HepG2 (cell line): ENCODE data around the gene SART1. TPM values are rescaled to one million over a fixed set of nuclear protein-coding genes. Genes with fewer than 3 reads are reported as not detected.

Experiments used
- ATAC-seq: fragments of 200-7000 bp; cut with Tn5 transposase; 3 replicates; pipeline ENCODE4 v1.9.1; 2020; ENCODE audit warnings: mild to moderate bottlenecking, moderate library complexity
- BruUV-seq: library from RNA; stranded (reverse); fragments of 400-500 nt; replicated peaks from 2 replicates; lab custom pipeline; 2021; lab: Mats Ljungman, UMichigan
- CTCF ChIA-PET: fragments of 300-600 bp; formaldehyde crosslinking; extraction: SDS; loops from one replicate; lab custom pipeline; 2021; ENCODE audit warnings: low total read pairs, inconsistent platforms, low intra/inter-chr PET ratio; lab: Yijun Ruan, JAX
- POLR2A ChIA-PET: fragments of 350-600 bp; sonication (Branson Sonifier 250); formaldehyde crosslinking; loops from one replicate; lab custom pipeline; 2020; ENCODE audit warnings: antibody characterized with exemption, inconsistent platforms; lab: Yijun Ruan, JAX
- DNase-seq: peaks from one replicate; pipeline ENCODE4 v3.0.0-alpha.2; 2015; ENCODE audit warnings: low spot score
- FAIRE-seq: peaks from 3 replicates; lab custom pipeline; 2011; peaks lifted over from hg19 to GRCh38; lab: Jason Lieb, UNC
- H2AFZ ChIP-seq: one replicate; pipeline ENCODE4 v1.6.1; 2011; ENCODE audit warnings: low read length, inconsistent platforms
- H3K27ac ChIP-seq: fragments of 300-600 bp; 3 replicates; pipeline ENCODE4 v1.8.0; 2011; ENCODE audit warnings: mixed run types, mild to moderate bottlenecking, mixed read lengths, low read length, inconsistent platforms; ENCODE audit not compliant: insufficient read depth; ENCODE audit errors: extremely low read length
- H3K27me3 ChIP-seq, 2 experiments: fragments of 200-600 bp in 1 of 2; 2 replicates in 1 of 2; 3 replicates in 1 of 2; pipeline versions ENCODE4 v1.6.0 to v1.8.0; 2011; ENCODE audit warnings: low read length in 2 of 2, mild to moderate bottlenecking in 2 of 2, moderate library complexity in 2 of 2, inconsistent platforms in 1 of 2; ENCODE audit not compliant: insufficient read depth in 2 of 2, control insufficient read depth in 1 of 2
- H3K36me3 ChIP-seq, 2 experiments: fragments of 200-600 bp in 1 of 2; replicated peaks in 1 of 2; 2 replicates in 1 of 2; 3 replicates in 1 of 2; pipeline versions ENCODE4 v1.5.1 to v1.8.0; 2011; ENCODE audit warnings: low read length in 2 of 2, inconsistent platforms in 1 of 2; ENCODE audit not compliant: insufficient read depth in 2 of 2, control insufficient read depth in 1 of 2
- H3K4me1 ChIP-seq: 2 replicates; pipeline ENCODE4 v1.5.1; 2012; ENCODE audit warnings: low read length, inconsistent platforms; ENCODE audit not compliant: insufficient read depth
- H3K4me2 ChIP-seq: 2 replicates; pipeline ENCODE4 v1.6.0; 2011; ENCODE audit warnings: low read depth, low read length, inconsistent platforms
- H3K4me3 ChIP-seq, 3 experiments: fragments of 200-600 bp in 1 of 3; sonication (generic), shearing (Covaris generic) in 1 of 3; replicated peaks in 1 of 3; 2 replicates each; pipeline ENCODE4 v1.5.1; 2011 to 2016; ENCODE audit warnings: low read length in 3 of 3, inconsistent platforms in 2 of 3, low read depth in 2 of 3, mild to moderate bottlenecking in 2 of 3, control low read depth in 1 of 3, mixed read lengths in 1 of 3; ENCODE audit not compliant: insufficient read depth in 1 of 3
- H3K79me2 ChIP-seq: one replicate; pipeline ENCODE4 v1.6.1; 2011; ENCODE audit warnings: low read length, inconsistent platforms; ENCODE audit not compliant: insufficient read depth
- H3K9ac ChIP-seq: 2 replicates; pipeline ENCODE4 v1.6.0; 2011; ENCODE audit warnings: mild to moderate bottlenecking, low read depth, low read length, inconsistent platforms; ENCODE audit not compliant: insufficient read depth
- H3K9me3 ChIP-seq: 2 replicates; pipeline ENCODE4 v1.5.1; 2012; ENCODE audit warnings: mild to moderate bottlenecking, low read length
- H4K20me1 ChIP-seq: 2 replicates; pipeline ENCODE4 v1.6.0; 2011; ENCODE audit warnings: inconsistent platforms, mild to moderate bottlenecking, low read length, moderate library complexity; ENCODE audit not compliant: insufficient read depth
- ZNF777 ChIP-seq: sonication (generic); formaldehyde crosslinking; IDR thresholded peaks from 2 replicates; pipeline ENCODE4 v1.4.0; 2020; ENCODE audit warnings: missing genetic modification reagents
- WGBS: methylation state at CpG from one replicate; pipeline ENCODE4 v1.1.6; 2017; ENCODE audit warnings: low lambda C conversion rate; 5-methylcytosine and 5-hydroxymethylcytosine counted together
- in situ Hi-C: cut with HindIII; loops from 2 replicates; pipeline ENCODE4 v1.10.0; 2017; ENCODE audit warnings: low pct_unique_long_range_greater_than_20kb; ENCODE audit not compliant: extremely low pct_ligation_motif_present
- intact Hi-C: fragments of 100-400 bp; cut with micrococcal nuclease; formaldehyde crosslinking; loops from one replicate; pipeline ENCODE4 v1.10.0; 2022; ENCODE audit not compliant: unreplicated experiment
- polyA plus RNA-seq, 8 experiments: library from polyadenylated mRNA; depleted of rRNA in 3 of 8; stranded (reverse) in 7 of 8; unstranded in 1 of 8; fragments of >200 nt; fragmentation: Illumina TruSeq in 4 of 8; extraction: Trizol in 4 of 8; gene quantifications; 2 replicates each; pipeline versions ENCODE4 v1.2.1 to v1.2.3, GENCODE V29; 2011 to 2016; ENCODE audit warnings: low read depth in 4 of 8, missing spikeins in 1 of 8, mixed read lengths in 1 of 8; ENCODE audit not compliant: insufficient read depth in 1 of 8
- total RNA-seq, 5 experiments: library from RNA; depleted of rRNA; stranded (reverse); fragments of >200 nt; fragmentation: Illumina TruSeq; extraction: Trizol; gene quantifications; 2 replicates each; pipeline ENCODE4 v1.2.3, GENCODE V29; 2016; ENCODE audit warnings: low read depth in 1 of 5
- TF ChIP-seq, protein P1 (sequence below): sonication (generic); formaldehyde crosslinking; IDR thresholded peaks from 2 replicates; pipeline ENCODE4 v1.4.0; 2020; ENCODE audit warnings: missing genetic modification reagents
- TF ChIP-seq, protein P2 (sequence below): sonication (generic); formaldehyde crosslinking; IDR thresholded peaks from 2 replicates; pipeline ENCODE4 v1.5.1; 2020; ENCODE audit warnings: mild to moderate bottlenecking, missing genetic modification reagents, moderate library complexity

SART1 gene
- total and polyA plus RNA-seq, 2 of the 13 experiments (the other 11 are each of a cell fraction or from before 2014, with no cell fraction given) = 11.3 to 22.5 TPM

DNA sequence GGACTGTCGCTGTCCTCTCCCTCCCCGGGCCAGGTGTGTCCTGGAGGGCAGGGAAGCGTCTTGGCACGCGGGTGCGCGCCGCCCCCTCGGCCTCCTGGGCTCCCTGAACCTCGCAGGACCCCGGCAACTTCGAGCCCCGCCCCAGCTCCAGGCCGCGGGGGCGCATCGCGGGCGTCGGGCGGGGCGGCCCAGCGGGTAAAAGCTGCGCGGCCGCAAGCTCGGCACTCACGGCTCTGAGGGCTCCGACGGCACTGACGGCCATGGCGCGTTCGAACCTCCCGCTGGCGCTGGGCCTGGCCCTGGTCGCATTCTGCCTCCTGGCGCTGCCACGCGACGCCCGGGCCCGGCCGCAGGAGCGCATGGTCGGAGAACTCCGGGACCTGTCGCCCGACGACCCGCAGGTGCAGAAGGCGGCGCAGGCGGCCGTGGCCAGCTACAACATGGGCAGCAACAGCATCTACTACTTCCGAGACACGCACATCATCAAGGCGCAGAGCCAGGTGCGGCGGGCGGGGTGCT lies 50.3 kb downstream of the SART1 start, which contains the start of gene CST6:
TSS of gene CST6 (plus strand) at position 224 of the 519 bp plus-strand sequence. CDS start at position 261, 37 bp downstream.
- WGBS = 67% methylated on average over 35 of the region's 61 CpGs
- ATAC-seq (no peak), FAIRE-seq (no peak), DNase-seq (no peak)
- no peak within 1 kb of the TSS for H3K9ac ChIP-seq
- no peak within 1 kb of the TSS for H2AFZ ChIP-seq
- H4K20me1 ChIP-seq = no peaks in the 10 kb centered on the region
- no peaks in the 10 kb centered on the region for H3K9me3 ChIP-seq
- H3K36me3 ChIP-seq = no peaks in the 10 kb centered on the region
- ChIA-PET POLR2A (interaction anchor here (1.2 kb wide), 1 partner anchor 9 kb away, joined by 3 read pairs; the partner anchor contains the start of genes BANF1 and EIF1AD), CTCF (no interaction called here)
- in situ Hi-C loops (no loop called here), intact Hi-C loops (no loop called here)
- no peak within 1 kb of the TSS for H3K27ac ChIP-seq
- peaks cover 7 to 45% of the 10 kb centered on the region in 2 experiments; a peak in 4 of 5 replicates for H3K27me3 ChIP-seq
- BruUV-seq = no TSS peak
- peaks cover 12% of the 10 kb centered on the region; the same call in 1 of the 2 replicates for H3K4me1 ChIP-seq
- TF ChIP-seq, protein P1, sequence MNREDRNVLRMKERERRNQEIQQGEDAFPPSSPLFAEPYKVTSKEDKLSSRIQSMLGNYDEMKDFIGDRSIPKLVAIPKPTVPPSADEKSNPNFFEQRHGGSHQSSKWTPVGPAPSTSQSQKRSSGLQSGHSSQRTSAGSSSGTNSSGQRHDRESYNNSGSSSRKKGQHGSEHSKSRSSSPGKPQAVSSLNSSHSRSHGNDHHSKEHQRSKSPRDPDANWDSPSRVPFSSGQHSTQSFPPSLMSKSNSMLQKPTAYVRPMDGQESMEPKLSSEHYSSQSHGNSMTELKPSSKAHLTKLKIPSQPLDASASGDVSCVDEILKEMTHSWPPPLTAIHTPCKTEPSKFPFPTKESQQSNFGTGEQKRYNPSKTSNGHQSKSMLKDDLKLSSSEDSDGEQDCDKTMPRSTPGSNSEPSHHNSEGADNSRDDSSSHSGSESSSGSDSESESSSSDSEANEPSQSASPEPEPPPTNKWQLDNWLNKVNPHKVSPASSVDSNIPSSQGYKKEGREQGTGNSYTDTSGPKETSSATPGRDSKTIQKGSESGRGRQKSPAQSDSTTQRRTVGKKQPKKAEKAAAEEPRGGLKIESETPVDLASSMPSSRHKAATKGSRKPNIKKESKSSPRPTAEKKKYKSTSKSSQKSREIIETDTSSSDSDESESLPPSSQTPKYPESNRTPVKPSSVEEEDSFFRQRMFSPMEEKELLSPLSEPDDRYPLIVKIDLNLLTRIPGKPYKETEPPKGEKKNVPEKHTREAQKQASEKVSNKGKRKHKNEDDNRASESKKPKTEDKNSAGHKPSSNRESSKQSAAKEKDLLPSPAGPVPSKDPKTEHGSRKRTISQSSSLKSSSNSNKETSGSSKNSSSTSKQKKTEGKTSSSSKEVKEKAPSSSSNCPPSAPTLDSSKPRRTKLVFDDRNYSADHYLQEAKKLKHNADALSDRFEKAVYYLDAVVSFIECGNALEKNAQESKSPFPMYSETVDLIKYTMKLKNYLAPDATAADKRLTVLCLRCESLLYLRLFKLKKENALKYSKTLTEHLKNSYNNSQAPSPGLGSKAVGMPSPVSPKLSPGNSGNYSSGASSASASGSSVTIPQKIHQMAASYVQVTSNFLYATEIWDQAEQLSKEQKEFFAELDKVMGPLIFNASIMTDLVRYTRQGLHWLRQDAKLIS (CRISPR knock-in tag) = no peak
- TF ChIP-seq, protein P2, sequence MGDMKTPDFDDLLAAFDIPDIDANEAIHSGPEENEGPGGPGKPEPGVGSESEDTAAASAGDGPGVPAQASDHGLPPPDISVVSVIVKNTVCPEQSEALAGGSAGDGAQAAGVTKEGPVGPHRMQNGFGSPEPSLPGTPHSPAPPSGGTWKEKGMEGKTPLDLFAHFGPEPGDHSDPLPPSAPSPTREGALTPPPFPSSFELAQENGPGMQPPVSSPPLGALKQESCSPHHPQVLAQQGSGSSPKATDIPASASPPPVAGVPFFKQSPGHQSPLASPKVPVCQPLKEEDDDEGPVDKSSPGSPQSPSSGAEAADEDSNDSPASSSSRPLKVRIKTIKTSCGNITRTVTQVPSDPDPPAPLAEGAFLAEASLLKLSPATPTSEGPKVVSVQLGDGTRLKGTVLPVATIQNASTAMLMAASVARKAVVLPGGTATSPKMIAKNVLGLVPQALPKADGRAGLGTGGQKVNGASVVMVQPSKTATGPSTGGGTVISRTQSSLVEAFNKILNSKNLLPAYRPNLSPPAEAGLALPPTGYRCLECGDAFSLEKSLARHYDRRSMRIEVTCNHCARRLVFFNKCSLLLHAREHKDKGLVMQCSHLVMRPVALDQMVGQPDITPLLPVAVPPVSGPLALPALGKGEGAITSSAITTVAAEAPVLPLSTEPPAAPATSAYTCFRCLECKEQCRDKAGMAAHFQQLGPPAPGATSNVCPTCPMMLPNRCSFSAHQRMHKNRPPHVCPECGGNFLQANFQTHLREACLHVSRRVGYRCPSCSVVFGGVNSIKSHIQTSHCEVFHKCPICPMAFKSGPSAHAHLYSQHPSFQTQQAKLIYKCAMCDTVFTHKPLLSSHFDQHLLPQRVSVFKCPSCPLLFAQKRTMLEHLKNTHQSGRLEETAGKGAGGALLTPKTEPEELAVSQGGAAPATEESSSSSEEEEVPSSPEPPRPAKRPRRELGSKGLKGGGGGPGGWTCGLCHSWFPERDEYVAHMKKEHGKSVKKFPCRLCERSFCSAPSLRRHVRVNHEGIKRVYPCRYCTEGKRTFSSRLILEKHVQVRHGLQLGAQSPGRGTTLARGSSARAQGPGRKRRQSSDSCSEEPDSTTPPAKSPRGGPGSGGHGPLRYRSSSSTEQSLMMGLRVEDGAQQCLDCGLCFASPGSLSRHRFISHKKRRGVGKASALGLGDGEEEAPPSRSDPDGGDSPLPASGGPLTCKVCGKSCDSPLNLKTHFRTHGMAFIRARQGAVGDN (CRISPR knock-in tag) = 0 out of 2 replicates have a peak, but pooled peaks have one; percentile 11
- peak; percentile 37; the same call in 1 of the 2 replicates for TF ChIP-seq ZNF777 (CRISPR knock-in tag)
- no peak within 1 kb of the TSS; the same call in 1 of the 2 replicates for H3K4me2 ChIP-seq
- no peak within 1 kb of the TSS for H3K4me3 ChIP-seq
- no peaks in the 10 kb centered on the region for H3K79me2 ChIP-seq
